HG03460 (cell line): ENCODE results near the gene SLC15A4.
"Not testable (repeated sequence)": the region's sequence is repeated elsewhere in the genome, so short reads cannot be mapped to it uniquely, and the experiment has no call there.

ENCODE experiments used
- ATAC-seq: cut with Tn5 transposase; IDR thresholded peaks from one replicate; pipeline ENCODE4 v1.9.1; 2021; ENCODE audit not compliant: unreplicated experiment

SLC15A4 gene

DNA sequence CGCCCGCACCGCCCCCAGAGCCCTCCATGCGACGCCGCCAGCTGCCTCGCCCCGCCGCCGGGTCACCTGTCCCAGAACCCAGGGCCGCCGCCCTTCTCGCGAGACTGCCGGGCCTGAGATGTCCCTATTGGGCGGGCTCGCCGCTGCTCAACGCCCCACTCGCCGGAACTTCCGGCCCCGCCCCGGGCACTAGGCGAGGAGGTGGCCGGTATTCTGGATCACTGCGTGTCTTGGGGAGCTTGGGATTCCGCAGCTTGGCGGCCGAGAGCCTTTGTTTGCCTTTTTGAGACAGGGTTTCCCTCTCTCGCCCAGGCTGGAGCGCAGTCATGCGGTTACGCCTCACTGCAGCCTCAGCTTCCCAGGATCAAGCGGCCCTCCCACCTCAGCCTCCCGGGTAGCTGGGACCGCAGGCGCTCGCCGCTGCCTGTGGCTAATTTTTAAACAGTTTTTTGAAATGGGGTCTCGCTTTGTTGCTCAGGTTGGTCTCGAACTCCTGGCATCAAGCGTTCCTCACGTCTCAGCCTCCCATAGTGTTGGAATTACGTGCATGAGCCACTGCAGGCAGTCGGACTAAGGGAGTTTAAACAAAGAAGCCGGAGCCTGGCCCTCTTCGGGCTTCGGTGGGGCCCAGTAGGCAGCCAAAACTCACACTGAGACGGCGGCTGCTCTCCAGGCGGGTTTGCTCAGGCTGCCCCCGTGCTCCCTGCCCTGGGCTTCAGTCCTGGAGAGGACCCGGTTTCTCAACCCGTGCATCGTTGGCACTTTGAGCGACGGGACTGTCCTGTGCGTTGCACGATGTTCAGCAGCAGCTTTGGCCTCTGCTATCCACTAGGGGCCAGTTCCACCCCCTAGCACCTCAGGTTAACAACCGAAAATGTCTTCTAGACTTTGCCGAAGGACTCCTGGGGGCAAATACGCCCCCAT, at the start of gene SLC15A4:
Gene SLC15A4 (minus strand): TSS at position 43 of the 924 bp plus-strand sequence. CDS start 15 bp downstream, at position 28.
- ATAC-seq = peak; percentile 78

DNA sequence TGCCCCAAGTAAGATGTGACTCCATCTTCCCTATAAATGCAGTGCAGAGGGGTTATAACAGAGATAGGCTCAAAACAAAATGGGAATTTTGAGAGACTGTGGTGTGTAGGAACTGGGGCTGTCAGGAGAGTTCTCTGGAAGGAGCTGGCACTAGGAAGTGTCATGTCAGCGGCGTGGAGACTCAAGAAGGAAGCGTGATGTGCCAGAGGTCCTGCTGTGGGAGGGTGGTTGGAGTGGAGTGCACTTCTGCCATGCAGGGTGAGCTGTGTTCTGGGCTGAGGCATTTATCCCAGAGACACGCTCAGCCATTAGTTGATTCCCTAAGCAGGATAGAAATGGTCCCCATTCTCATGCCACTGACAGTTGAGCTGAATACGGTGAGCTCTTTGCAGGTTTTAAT, 48.5 kb upstream of the SLC15A4 start:
- no peak for ATAC-seq

GRCh38 chr12:128871516-128871892, 47.7 kb upstream of the SLC15A4 start:
- ATAC-seq = no peak

GRCh38 chr12:128867466-128867865, 43.7 kb upstream of the SLC15A4 start:
- no peak for ATAC-seq

GRCh38 chr12:128864516-128865186, 40.9 kb upstream of the SLC15A4 start:
- ATAC-seq = no peak

DNA sequence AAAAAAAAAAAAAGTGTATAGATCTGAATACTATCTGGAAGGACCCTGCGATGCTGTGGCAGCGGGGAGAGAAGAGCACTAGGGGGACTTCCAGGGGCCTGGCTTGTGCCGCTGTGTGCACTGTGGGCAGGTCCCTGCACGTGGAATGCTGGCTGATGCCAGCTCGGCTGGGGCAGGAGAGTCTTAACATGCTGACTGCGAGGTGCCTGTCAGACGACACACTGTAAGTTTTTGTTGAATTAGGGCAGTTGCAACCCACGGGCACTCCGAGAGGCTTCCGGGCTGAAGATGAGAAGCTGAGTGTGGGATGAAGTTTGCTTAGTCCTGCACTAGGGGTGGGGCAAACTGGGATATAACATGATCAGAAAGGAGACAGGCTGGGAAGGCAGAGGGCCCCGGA, 40.2 kb upstream of the SLC15A4 start:
- ATAC-seq = no peak

DNA sequence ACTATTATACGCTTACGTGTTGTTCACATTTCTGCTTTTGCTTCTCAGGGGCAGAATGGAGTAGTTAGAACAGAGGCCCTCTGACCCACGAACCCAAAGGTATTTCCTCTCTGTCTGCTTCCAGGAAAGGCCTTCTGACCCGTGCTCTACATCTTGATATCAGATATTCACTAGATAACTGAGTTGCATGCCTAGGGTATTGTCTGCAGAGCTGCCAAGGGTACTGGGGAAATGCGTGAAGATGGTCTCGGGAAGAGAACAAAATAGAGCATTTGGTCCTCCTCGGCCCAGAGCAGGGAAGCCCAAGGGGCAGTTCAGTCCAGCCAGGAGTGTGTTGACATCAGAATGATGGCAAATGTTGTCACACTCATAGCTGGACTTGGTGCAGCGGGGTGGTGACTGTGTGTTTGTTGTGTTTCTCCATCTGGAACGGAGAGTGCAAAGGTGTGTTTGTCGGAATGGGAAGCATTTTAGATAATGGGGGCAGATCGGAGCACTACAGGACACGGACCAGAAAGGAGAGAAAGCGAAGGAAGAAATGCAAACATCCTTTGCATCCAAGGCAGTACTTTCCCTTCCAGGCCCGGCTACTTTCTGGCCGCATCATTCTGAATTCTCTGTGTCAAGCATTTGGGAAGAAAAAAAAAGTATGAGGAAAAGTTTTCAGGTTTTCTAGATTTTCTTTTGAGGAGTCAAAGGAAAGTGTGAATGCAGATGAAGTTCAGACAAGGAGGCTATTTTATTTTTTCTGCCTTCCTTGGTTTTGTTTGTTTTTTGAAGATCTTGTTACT, 37.7 kb upstream of the SLC15A4 start:
- no peak for ATAC-seq

- no peak for ATAC-seq
These were observed 35.6 kb upstream of the SLC15A4 start for GRCh38 chr12:128859311-128859710.

DNA sequence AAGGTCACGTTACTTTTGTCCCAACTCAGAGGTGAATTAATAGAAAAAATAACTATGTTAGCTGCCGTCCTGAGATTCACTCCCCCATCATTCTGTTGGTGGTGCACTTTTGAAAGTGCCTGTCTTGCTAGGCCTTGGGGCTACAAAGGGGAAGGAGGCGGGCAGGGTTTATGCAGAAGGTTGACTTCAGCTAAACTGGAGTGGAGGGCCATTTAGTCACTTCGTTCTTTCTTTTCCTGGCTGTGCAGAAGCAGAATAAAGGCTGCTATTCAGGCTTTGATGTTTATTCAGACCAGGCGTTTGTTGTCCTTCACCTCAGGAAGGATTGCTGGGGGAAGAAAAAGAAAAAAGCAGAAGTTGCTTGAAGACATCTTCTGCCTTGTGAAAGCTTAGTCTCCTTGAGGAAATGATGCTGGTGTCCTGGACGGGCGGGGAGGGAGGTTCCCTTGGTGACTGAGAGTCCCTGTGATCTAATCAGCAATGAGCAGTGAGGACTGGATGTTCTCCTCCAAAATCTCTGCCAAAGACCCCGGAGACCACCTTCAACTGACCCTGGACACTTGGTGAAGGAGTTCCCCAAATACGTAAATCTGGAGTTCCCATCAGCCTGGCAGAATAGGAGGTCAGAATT, 33.5 kb upstream of the SLC15A4 start:
- ATAC-seq = no peak

GRCh38 chr12:128856791-128857078, 33.0 kb upstream of the SLC15A4 start:
- no peak for ATAC-seq

DNA sequence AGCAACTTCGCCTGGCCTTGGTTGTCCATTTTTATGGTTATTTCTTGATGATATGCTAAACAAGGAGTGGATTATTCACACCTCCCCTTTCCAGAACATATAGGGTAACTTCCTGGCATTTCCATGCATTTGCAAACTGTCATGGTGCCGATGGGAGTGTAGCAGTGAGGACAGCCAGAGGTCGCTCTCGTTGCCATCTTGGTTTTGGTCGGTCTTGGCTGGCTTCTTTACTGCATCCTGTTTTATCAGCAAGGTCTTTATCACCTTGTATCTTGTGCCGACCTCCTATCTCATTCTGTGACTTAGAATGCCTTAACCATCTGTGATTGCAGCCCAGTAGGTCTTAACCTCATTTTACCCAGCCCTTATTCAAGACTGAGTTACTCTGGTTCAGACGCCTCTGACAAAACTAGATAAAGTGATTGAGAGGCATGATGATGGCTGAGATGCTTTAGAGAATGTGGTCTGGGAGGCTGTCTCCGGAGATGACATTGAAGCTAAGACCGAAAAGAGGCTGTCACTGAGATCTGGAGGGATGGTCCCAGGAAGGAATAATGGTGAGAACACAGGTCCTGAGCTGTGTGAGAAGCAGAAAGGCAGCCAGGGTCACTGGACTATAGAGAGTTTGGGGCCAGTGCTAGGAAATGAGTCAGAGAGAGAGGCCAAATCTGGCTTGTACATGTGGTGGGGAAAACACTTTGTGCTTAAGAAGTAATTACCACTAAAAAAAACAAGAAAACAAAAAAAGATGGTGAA, 32.5 kb upstream of the SLC15A4 start:
- ATAC-seq = no peak

DNA sequence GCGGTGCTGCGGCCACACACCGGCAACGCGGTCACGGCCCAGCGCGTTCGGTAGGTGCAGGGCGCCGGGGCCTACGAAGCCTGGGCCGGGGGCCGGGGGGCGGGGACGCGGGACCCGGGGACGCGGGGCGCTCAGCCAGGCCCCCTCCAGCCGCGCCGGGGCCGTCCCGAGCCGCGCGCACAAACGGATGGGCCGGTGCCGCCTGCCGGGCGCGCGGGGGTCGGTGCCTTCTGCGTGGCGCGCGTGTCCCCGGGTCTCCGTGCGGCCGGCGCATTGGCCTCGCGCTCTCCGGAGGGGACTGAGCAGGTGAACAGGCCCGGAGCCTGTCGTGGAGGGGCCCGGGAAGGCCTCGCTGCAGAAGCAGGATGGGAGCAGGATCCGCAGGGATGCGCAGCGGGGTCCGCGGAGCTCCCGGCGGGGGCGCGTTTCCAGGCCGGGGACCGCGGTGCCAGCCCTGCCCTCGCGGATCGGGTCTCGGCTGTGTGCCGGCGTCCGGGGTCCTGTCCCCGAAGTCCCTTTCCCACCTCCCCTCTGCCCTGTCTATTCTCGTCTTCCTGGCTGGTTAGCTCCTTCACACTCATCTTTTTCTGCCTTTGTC, 29.9 kb upstream of the SLC15A4 start:
- ATAC-seq = no peak

DNA sequence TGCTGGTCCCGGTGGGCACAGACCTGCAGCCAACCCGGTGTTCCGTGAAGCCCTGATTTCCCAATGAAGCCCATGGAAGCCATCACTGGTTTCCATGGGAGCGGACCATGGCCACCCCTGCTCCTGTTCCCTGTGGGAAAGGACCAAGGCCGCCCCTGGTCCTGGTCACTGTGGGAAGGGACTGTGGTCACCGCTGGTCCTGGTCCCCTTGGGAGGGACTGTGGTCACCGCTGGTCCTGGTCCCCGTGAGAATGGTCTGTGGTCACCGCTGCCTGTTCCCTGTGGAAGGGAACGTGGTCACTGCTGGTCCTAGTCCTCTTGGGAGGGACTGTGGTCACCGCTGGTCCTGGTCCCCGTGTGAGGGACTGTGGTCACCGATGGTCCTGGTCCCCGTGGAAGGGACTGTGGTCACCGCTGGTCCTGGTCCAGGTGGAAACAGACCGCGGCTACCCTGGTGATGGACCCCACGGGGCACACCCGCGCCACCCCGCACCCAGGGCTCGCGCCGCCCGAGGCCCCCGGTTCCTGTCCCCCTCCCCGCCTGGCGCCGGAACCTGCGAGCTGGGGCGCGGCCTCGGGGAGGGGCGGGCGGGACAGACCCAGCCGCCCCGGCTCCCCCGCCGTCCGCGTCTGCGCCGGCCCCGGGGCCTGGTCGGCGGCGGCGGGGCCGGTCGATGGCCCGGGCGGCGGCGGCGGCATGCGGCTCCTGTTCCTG, 29.3 kb upstream of the SLC15A4 start, which contains the start of gene GLT1D1:
Gene GLT1D1 (plus strand): TSS at position 594 of the 715 bp plus-strand sequence. CDS start 104 bp downstream, at position 698.
- no peak for ATAC-seq

DNA sequence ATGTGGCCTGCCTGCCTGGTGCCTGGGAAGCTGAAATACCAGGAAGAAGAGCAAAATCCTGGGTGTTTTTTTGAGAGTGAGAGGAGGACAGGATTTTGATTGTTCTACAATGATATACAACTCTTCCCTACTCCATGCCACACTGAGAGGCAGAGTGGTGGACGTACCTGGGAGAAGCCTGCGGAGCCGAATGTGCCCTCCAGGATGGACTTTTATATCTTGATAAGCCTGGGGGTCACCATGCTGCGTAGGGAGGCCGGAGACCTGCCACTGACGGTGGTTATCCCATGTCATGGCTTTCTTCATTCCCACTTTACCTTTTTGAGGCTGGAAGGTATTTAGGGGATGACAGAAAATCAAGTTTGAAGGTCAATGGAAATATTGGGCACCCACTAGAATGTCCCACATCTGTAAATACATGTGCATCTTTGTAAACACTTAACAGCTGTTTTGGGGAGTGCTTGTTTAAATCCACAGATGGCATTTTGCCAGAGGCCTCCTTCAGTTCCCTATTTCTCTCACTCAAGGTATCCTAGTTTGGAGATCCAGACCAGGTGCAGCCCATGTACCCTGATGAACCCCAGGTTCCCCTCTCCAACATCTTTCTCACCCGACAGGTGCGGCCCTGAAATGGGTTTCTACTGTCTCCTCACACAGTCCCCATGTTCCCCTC, 28.4 kb upstream of the SLC15A4 start:
- no peak for ATAC-seq

DNA sequence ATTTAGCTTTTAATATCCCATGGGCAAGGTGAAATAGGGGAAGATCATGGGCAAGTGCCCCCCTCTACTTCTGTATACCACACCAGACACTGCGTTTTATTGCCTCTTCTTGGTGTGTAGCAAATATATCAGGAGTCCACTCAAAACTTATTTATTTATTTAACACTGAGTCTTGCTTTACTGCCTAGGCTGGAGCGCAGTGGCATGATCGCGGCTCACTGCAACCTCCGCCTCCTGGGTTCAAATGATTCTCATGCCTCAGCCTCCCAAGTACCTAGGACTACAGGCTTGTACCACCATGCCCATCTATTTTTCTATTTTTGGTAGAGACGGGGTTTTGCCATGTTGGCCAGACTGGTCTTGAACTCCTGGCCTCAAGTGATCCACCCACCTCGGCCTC, 27.7 kb upstream of the SLC15A4 start:
- not testable (repeated sequence) for ATAC-seq

- no peak for ATAC-seq
These were observed 26.6 kb upstream of the SLC15A4 start for GRCh38 chr12:128850400-128850799.

GRCh38 chr12:128849806-128850205, 26.0 kb upstream of the SLC15A4 start:
- not testable (repeated sequence) for ATAC-seq

GRCh38 chr12:128848371-128848770, 24.6 kb upstream of the SLC15A4 start:
- ATAC-seq = no peak

DNA sequence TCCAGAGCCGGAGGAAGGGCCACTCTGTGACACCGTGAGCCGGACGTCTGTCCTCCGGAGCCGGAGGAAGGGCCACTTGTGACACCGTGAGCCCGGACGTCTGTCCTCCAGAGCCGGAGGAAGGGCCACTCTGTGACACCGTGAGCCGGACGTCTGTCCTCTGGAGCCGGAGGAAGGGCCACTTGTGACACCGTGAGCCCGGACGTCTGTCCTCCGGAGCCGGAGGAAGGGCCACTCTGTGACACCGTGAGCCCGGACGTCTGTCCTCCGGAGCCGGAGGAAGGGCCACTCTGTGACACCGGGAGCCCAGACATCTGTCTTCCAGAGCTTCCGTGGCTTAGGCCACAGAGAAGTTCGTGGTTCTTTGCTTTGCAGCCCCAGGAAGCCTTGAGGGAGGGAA, 22.9 kb upstream of the SLC15A4 start:
- not testable (repeated sequence) for ATAC-seq
